Thyroid gland (tissue), 4 donors: ENCODE data around the gene FRMPD2. TPM values are rescaled to one million over a fixed set of nuclear protein-coding genes. Genes with fewer than 3 reads are reported as not detected.
A peak's percentile ranks its signal among the peaks of the same experiment; 100 is the strongest.

Source experiments
- DNase-seq, 2 donors: peaks; one replicate each; pipeline ENCODE4 v3.0.0-alpha.2; 2019
- H3K27ac ChIP-seq, 3 donors: fragments of 200-600 bp; sonication (generic); 1 replicate in 2 of 3; 2 replicates in 1 of 3; pipeline ENCODE4 v1.5.1; 2016 to 2019; ENCODE audit warnings: mild to moderate bottlenecking in 1 of 3, moderate library complexity in 1 of 3
- H3K27me3 ChIP-seq: fragments of 200-600 bp; sonication (generic); one replicate; pipeline ENCODE4 v1.5.1; 2019
- H3K36me3 ChIP-seq, 2 donors: fragments of 200-600 bp; sonication (generic); one replicate each; pipeline ENCODE4 v1.5.1; 2016 to 2019
- H3K4me1 ChIP-seq, 2 donors: fragments of 200-600 bp; sonication (generic); one replicate each; pipeline ENCODE4 v1.5.1; 2017 to 2019
- H3K4me3 ChIP-seq, 3 donors: fragments of 200-600 bp; sonication (generic); replicated peaks in 1 of 3; 1 replicate in 2 of 3; 2 replicates in 1 of 3; pipeline ENCODE4 v1.5.1; 2016; ENCODE audit warnings: mild to moderate bottlenecking in 1 of 3
- H3K9me3 ChIP-seq: fragments of 200-600 bp; sonication (generic); one replicate; pipeline ENCODE4 v1.5.1; 2017
- CTCF ChIP-seq, 6 experiments: fragments of 200-600 bp in 3 of 6; fragments of 450-650 bp in 3 of 6; sonication (generic) in 3 of 6; IDR thresholded peaks; one replicate each; pipeline ENCODE4 v1.5.1; 2016 to 2019; ENCODE audit warnings: antibody characterized with exemption in 6 of 6, mild to moderate bottlenecking in 2 of 6, inconsistent platforms in 1 of 6, moderate library complexity in 1 of 6
- POLR2A ChIP-seq, 2 donors: fragments of 450-650 bp; IDR thresholded peaks; one replicate each; pipeline ENCODE4 v1.6.1; 2017; ENCODE audit warnings: antibody characterized with exemption in 2 of 2, mild to moderate bottlenecking in 2 of 2, moderate library complexity in 1 of 2
- WGBS, 2 donors: methylation state at CpG; one replicate each; pipeline ENCODE4 v1.1.5; 2017; 5-methylcytosine and 5-hydroxymethylcytosine counted together
- intact Hi-C: fragments of 100-400 bp; cut with DNase I; formaldehyde crosslinking; loops from one replicate; pipeline ENCODE4 v1.15.1; 2023
- total RNA-seq, 4 donors: library from RNA; depleted of rRNA; stranded (reverse); fragments of >200 nt; gene quantifications; one replicate each; pipeline ENCODE4 v1.2.3, GENCODE V29; 2016

Gene FRMPD2, protein sequence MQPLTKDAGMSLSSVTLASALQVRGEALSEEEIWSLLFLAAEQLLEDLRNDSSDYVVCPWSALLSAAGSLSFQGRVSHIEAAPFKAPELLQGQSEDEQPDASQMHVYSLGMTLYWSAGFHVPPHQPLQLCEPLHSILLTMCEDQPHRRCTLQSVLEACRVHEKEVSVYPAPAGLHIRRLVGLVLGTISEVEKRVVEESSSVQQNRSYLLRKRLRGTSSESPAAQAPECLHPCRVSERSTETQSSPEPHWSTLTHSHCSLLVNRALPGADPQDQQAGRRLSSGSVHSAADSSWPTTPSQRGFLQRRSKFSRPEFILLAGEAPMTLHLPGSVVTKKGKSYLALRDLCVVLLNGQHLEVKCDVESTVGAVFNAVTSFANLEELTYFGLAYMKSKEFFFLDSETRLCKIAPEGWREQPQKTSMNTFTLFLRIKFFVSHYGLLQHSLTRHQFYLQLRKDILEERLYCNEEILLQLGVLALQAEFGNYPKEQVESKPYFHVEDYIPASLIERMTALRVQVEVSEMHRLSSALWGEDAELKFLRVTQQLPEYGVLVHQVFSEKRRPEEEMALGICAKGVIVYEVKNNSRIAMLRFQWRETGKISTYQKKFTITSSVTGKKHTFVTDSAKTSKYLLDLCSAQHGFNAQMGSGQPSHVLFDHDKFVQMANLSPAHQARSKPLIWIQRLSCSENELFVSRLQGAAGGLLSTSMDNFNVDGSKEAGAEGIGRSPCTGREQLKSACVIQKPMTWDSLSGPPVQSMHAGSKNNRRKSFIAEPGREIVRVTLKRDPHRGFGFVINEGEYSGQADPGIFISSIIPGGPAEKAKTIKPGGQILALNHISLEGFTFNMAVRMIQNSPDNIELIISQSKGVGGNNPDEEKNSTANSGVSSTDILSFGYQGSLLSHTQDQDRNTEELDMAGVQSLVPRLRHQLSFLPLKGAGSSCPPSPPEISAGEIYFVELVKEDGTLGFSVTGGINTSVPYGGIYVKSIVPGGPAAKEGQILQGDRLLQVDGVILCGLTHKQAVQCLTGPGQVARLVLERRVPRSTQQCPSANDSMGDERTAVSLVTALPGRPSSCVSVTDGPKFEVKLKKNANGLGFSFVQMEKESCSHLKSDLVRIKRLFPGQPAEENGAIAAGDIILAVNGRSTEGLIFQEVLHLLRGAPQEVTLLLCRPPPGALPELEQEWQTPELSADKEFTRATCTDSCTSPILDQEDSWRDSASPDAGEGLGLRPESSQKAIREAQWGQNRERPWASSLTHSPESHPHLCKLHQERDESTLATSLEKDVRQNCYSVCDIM (N-terminal part only)
- 1 to 10 TPM in 2 of 4 donors, under 1 TPM in 2; 0.50 to 4.4 (median 0.96) TPM for total RNA-seq

DNA sequence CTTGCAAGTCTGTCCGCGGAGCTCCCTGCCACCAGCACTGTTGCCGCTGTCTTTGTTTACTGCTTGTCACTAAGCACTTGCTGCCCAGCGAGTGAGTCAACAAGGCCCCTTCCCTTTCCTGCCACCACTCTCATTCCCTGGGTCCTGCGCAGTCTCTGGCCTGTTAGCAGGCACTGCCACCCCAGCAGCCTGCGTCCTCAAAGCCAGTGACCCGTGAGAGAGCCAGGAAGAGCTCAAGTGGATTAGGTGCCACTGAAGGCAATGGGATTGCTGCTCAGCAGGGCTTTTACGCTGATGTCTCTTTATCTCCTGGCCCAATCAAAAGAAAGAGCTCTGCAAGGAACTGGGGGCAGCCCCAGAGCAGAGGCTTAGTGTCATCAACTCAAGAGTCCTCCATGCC is at the start of gene FRMPD2:
FRMPD2 (minus strand) TSS at position 61 of the 400 bp plus-strand sequence. CDS start 129 bp downstream, outside the sequence.
- Histone ChIP-seq H3K27me3 (no peaks in the 10 kb centered on the region), H3K4me1 (peaks cover 0 to 11% of the 10 kb centered on the region in 2 donors), H3K9me3 (no peaks in the 10 kb centered on the region), H3K4me3 (no peak within 1 kb of the TSS), H3K36me3 (no peaks in the 10 kb centered on the region), H3K27ac (peak within 1 kb of the TSS; percentile 19 to 52 (median 42))
- 43 to 56% methylated on average over 8 of the region's 8 CpGs for WGBS, 2 donors
- TF ChIP-seq POLR2A (IDR thresholded peaks at IDR 0.05): no peak
- TF ChIP-seq CTCF (IDR thresholded peaks at IDR 0.05): no peak
- DNase-seq: peak; percentile 62 to 73
- intact Hi-C loops: no loop called here

- no peaks in the 10 kb centered on the region for H3K9me3 ChIP-seq
- no peak for DNase-seq
- no peak overlapping the region for H3K27ac ChIP-seq
- no peaks in the 10 kb centered on the region for H3K27me3 ChIP-seq
- TF ChIP-seq POLR2A (IDR thresholded peaks at IDR 0.05) (no peak), CTCF (IDR thresholded peaks at IDR 0.05) (no peak)
- peaks cover 12 to 19% of the 10 kb centered on the region in 2 donors for H3K4me1 ChIP-seq
- H3K36me3 ChIP-seq: no peaks in the 10 kb centered on the region
- H3K4me3 ChIP-seq: no peak overlapping the region
- WGBS, 2 donors: 91 to 92% methylated on average over 3 of the region's 3 CpGs
- intact Hi-C loops: no loop called here
These were observed 47.5 kb upstream of the FRMPD2 start for GRCh38 chr10:48322017-48322416.

GRCh38 chr10:48317321-48317990 is 43.0 kb upstream of the FRMPD2 start:
- intact Hi-C loops: no loop called here
- H3K27me3 ChIP-seq: no peaks in the 10 kb centered on the region
- no peak overlapping the region for H3K4me3 ChIP-seq
- DNase-seq: no peak
- no peaks in the 10 kb centered on the region for H3K36me3 ChIP-seq
- H3K4me1 ChIP-seq: peaks cover 12 to 19% of the 10 kb centered on the region in 2 donors
- WGBS, 2 donors: 68 to 71% methylated on average over 8 of the region's 8 CpGs
- H3K27ac ChIP-seq: peak overlapping the region; percentile 11 to 36 (median 33)
- no peak for TF ChIP-seq POLR2A (IDR thresholded peaks at IDR 0.05)
- no peak for TF ChIP-seq CTCF (IDR thresholded peaks at IDR 0.05)
- H3K9me3 ChIP-seq: no peaks in the 10 kb centered on the region

- Histone ChIP-seq H3K4me1 (peaks cover 12 to 19% of the 10 kb centered on the region in 2 donors), H3K27ac (no peak overlapping the region), H3K9me3 (no peaks in the 10 kb centered on the region), H3K27me3 (no peaks in the 10 kb centered on the region), H3K36me3 (no peaks in the 10 kb centered on the region), H3K4me3 (no peak overlapping the region)
- WGBS, 2 donors: 92 to 93% methylated on average over 4 of the region's 4 CpGs
- TF ChIP-seq POLR2A (IDR thresholded peaks at IDR 0.05) (no peak), CTCF (IDR thresholded peaks at IDR 0.05) (no peak)
- DNase-seq: no peak
- intact Hi-C loops: no loop called here
These were observed 41.7 kb upstream of the FRMPD2 start for GRCh38 chr10:48316236-48316635.
